ENCODE measurements around the gene PLA2G2F. TPM values are rescaled to one million over a fixed set of nuclear protein-coding genes. Genes with fewer than 3 reads are reported as not detected.

Gene PLA2G2F
- total and polyA plus RNA-seq, 3 donors from 2014 or later = not detected

DNA sequence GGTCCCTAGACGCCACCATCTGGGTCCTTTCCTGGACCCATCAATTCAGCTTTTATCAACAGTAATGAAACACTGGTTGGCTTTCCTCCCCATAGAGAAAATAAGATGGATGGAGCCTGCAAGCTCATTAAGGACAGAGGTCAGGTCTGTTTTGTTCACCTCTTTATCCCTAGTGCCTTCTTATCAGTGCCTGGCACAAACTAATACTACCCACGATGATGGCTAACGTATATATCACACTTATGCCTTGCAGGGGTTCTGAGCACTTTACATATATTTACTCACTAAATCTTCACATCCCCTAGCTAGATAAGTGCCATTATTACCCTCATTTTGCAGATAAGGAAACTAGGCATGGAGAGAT lies 41.7 kb downstream of the PLA2G2F start:
- 69 to 72% methylated on average over 3 of the region's 3 CpGs for WGBS, 2 donors
- intact Hi-C loops (cut with DNase I; ENCODE audit: low total_unique reads) = no loop called here
- no peak overlapping the region for H3K27ac ChIP-seq

DNA sequence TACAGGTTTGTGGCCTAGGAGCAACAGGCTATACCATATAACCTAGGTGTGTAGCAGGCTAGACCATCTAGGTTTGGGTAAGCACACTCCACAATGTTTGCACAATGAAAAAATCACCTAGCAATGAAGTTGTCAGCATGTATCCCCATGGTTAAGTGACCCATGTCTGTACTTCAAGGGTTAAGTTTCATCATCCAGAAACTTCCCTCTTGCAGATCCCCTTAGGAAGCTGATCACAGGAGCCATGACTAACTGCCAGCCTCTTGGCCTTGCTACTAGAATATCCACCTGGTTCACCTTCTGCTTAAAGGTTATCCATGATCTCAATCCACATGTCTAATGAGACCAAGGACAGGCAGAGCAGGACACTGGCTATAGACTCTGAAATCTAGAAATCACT lies 43.3 kb downstream of the PLA2G2F start:
- no peaks in the 10 kb centered on the region for H3K36me3 ChIP-seq (ENCODE audit: low read depth, missing control alignments)
- no peaks in the 10 kb centered on the region for H3K27me3 ChIP-seq
- H3K4me3 ChIP-seq = no peak overlapping the region
- H3K4me1 ChIP-seq = peaks cover 8% of the 10 kb centered on the region
- intact Hi-C loops (cut with DNase I; ENCODE audit: low total_unique reads) = no loop called here
- DNase-seq = no peak
- no peak overlapping the region for H3K27ac ChIP-seq
- H3K9me3 ChIP-seq = no peaks in the 10 kb centered on the region
- TF ChIP-seq, protein P1, sequence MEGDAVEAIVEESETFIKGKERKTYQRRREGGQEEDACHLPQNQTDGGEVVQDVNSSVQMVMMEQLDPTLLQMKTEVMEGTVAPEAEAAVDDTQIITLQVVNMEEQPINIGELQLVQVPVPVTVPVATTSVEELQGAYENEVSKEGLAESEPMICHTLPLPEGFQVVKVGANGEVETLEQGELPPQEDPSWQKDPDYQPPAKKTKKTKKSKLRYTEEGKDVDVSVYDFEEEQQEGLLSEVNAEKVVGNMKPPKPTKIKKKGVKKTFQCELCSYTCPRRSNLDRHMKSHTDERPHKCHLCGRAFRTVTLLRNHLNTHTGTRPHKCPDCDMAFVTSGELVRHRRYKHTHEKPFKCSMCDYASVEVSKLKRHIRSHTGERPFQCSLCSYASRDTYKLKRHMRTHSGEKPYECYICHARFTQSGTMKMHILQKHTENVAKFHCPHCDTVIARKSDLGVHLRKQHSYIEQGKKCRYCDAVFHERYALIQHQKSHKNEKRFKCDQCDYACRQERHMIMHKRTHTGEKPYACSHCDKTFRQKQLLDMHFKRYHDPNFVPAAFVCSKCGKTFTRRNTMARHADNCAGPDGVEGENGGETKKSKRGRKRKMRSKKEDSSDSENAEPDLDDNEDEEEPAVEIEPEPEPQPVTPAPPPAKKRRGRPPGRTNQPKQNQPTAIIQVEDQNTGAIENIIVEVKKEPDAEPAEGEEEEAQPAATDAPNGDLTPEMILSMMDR (IDR thresholded peaks at IDR 0.05) = no peak
- TF ChIP-seq POLR2A (IDR thresholded peaks at IDR 0.05) = no peak

More for the DNA sequence above, 41.7 kb downstream of the PLA2G2F start:
- H3K36me3 ChIP-seq (ENCODE audit: low read depth, missing control alignments) = no peaks in the 10 kb centered on the region
- no peaks in the 10 kb centered on the region for H3K9me3 ChIP-seq
- no peaks in the 10 kb centered on the region for H3K27me3 ChIP-seq
- DNase-seq = no peak
- no peak for TF ChIP-seq POLR2A (IDR thresholded peaks at IDR 0.05)
- TF ChIP-seq, protein P1 (IDR thresholded peaks at IDR 0.05) = no peak
- no peak overlapping the region for H3K4me3 ChIP-seq
- no peaks in the 10 kb centered on the region for H3K4me1 ChIP-seq

DNA sequence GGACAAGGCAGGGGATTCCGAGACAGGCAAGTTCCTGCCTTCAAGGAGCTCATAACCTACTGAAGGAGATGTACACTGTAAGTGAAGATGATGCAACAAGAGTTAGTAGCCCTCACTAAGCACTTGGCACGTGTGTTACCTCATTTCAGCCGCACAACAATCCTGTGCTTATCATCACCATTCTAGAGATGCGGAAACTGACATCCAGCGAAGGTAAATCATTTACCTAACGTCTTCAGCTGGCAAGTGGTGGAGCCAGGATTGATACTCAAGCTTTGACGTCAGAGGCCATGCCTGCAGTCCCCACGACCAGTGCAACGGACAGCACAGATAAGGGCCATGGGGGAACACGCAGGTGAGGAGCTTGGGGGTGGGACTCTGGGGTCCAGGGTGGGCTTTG lies 43.9 kb downstream of the PLA2G2F start:
- Histone ChIP-seq H3K9me3 (no peaks in the 10 kb centered on the region), H3K4me1 (peaks cover 13% of the 10 kb centered on the region), H3K27me3 (no peaks in the 10 kb centered on the region), H3K4me3 (no peak overlapping the region), H3K27ac (no peak overlapping the region), H3K36me3 (ENCODE audit: low read depth, missing control alignments) (no peaks in the 10 kb centered on the region)
- DNase-seq = no peak
- 95% methylated on average over 10 of the region's 10 CpGs for WGBS, 2 donors
- intact Hi-C loops (cut with DNase I; ENCODE audit: low total_unique reads) = no loop called here
- TF ChIP-seq, protein P1 (IDR thresholded peaks at IDR 0.05) = no peak
- no peak for TF ChIP-seq POLR2A (IDR thresholded peaks at IDR 0.05)

DNA sequence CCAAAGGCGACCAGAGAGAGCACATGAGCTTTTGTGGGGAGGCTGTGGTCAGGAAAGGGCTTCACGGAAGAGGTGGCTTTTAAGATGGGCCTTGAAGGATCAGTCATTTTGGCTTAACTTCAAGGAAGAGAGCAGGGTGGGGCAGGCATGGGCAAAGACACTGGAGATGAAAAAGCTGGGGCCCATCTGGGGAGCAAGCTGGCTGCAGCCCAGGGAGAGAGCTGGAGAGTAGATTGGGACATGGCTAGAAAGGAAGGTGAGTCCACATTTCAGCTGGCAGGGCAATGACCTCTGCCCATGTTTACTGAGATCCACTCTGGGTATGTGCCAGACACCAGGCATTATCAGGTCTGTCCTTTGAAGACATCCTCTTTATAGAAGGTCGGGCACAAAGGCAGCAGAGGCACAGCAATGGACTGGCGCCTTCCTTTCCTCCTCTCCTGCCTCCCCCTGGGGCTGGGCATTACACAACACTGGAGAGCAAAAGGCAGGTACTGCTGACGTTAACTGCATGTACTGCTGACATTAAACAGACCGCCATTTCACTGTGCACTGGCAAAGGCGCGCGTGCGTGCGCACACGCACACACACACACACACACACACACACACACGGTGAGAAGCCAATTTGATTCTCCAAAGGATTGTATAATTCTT lies 44.6 kb downstream of the PLA2G2F start:
- no peak for DNase-seq
- 85% methylated on average over 12 to 13 of the region's 13 CpGs for WGBS, 2 donors
- Histone ChIP-seq H3K4me1 (peaks cover 13% of the 10 kb centered on the region), H3K4me3 (no peak overlapping the region), H3K27me3 (no peaks in the 10 kb centered on the region), H3K27ac (no peak overlapping the region), H3K36me3 (ENCODE audit: low read depth, missing control alignments) (no peaks in the 10 kb centered on the region), H3K9me3 (no peaks in the 10 kb centered on the region)
- intact Hi-C loops (cut with DNase I; ENCODE audit: low total_unique reads) = no loop called here
- no peak for TF ChIP-seq POLR2A (IDR thresholded peaks at IDR 0.05)

DNA sequence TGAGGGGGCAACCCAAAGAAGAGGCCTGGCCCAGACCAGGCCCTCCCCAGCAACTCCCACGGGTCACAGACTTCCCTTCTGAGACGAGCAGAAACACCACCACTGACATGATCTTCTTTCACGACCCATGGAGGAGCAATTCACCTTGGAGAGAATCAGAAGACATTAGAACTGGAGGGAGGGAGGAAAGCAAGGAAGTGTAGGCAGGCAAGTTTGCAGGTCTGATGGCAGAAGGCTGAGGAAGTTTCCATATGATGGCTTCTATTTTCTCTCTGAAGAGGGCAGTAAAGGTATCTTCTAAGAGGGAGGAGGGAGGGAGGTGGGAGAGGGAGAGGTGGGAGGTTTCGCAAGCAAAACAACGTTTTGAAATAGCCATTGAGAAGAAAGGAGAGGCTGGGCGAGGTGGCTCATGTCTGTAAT lies 45.4 kb downstream of the PLA2G2F start:
- Histone ChIP-seq H3K9me3 (no peaks in the 10 kb centered on the region), H3K27ac (no peak overlapping the region), H3K27me3 (no peaks in the 10 kb centered on the region), H3K36me3 (ENCODE audit: low read depth, missing control alignments) (no peaks in the 10 kb centered on the region), H3K4me3 (no peak overlapping the region), H3K4me1 (peaks cover 13% of the 10 kb centered on the region)
- 66 to 69% methylated on average over 6 of the region's 6 CpGs for WGBS, 2 donors
- TF ChIP-seq POLR2A (IDR thresholded peaks at IDR 0.05) = no peak
- TF ChIP-seq, protein P1 (IDR thresholded peaks at IDR 0.05) = no peak
- DNase-seq = no peak
- intact Hi-C loops (cut with DNase I; ENCODE audit: low total_unique reads) = no loop called here

Data from testis (tissue), 3 donors.